Measurements from ENCODE around the gene ERCC6.

GRCh38 chr10:49541762-49542161, 2.8 kb upstream of the ERCC6 start:
- TF ChIP-seq EZH2phosphoT487 (IDR thresholded peaks at IDR 0.05; ENCODE audit: insufficient read depth, low read depth) (no peak), EZH2 (IDR thresholded peaks at IDR 0.05; ENCODE audit: insufficient read depth, poor library complexity, severe bottlenecking) (no peak)

Measured in GM23248 (cell line).